ENCODE measurements around the gene CD68.

DNA sequence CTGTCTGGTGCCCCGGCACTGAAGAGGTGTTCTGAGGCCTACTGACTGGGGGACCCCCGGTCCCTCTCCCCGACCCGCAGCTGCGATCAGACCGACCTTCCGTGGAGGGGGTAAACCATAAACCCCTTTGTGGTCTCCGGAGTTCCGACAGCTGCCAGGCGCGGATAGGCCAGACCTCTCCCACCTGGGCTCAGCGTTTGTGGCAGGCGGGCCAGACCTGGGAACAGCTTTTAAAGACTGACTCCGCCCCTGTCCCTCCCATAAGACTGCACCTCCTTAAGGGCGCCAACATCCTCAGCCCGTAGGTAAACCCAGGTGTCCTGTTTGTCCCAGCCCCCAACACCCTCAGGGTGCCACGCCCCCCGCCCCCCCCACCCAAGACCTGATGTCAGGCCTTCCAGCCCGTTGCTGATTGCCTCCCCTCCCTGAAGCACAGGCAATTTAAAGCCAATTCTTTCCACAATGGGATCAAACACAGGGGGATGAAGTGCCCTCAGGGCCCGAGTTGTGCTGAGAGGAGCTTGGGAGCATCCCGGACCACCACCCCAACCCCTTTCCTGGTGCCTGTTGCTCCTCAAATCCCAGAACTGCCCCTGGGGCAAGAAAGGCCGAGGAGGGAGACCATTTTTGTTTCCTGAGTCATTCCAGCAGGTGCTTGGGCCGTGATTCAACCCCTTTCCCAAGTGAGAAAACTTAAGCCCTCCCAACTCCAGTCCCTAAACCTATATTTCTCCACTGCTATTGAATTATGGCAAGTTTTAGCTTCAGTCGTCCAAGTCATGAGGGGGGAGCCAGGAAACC, 10.7 kb downstream of the CD68 start, which contains the start of gene SOX15:
- TF ChIP-seq, protein P1, sequence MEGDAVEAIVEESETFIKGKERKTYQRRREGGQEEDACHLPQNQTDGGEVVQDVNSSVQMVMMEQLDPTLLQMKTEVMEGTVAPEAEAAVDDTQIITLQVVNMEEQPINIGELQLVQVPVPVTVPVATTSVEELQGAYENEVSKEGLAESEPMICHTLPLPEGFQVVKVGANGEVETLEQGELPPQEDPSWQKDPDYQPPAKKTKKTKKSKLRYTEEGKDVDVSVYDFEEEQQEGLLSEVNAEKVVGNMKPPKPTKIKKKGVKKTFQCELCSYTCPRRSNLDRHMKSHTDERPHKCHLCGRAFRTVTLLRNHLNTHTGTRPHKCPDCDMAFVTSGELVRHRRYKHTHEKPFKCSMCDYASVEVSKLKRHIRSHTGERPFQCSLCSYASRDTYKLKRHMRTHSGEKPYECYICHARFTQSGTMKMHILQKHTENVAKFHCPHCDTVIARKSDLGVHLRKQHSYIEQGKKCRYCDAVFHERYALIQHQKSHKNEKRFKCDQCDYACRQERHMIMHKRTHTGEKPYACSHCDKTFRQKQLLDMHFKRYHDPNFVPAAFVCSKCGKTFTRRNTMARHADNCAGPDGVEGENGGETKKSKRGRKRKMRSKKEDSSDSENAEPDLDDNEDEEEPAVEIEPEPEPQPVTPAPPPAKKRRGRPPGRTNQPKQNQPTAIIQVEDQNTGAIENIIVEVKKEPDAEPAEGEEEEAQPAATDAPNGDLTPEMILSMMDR (IDR thresholded peaks at IDR 0.05; ENCODE audit: insufficient read depth, low read length, poor library complexity, severe bottlenecking): no peak
- TF ChIP-seq EZH2phosphoT487 (conservative IDR thresholded peaks at IDR 0.05; ENCODE audit: low read length): no peak
